ENCODE measurements around the gene BNC1.
"Not testable (repeated sequence)": the region's sequence is repeated elsewhere in the genome, so short reads cannot be mapped to it uniquely, and the experiment has no call there.

The BNC1 gene

GRCh38 chr15:83299462-83299861 lies 15.0 kb upstream of the BNC1 start:
- DNase-seq (ENCODE audit: low read depth in 2 of 2) = no peak

GRCh38 chr15:83295417-83295816 lies 11.0 kb upstream of the BNC1 start:
- DNase-seq (ENCODE audit: low read depth in 2 of 2) = no peak

GRCh38 chr15:83293201-83293600 lies 8.7 kb upstream of the BNC1 start:
- DNase-seq (ENCODE audit: low read depth in 2 of 2) = no peak

GRCh38 chr15:83292317-83292716 lies 7.9 kb upstream of the BNC1 start:
- DNase-seq (ENCODE audit: low read depth in 2 of 2) = no peak

GRCh38 chr15:83290236-83290635 lies 5.8 kb upstream of the BNC1 start:
- no peak for DNase-seq (ENCODE audit: low read depth in 2 of 2)

GRCh38 chr15:83289160-83289559 lies 4.7 kb upstream of the BNC1 start:
- DNase-seq (ENCODE audit: low read depth in 2 of 2) = no peak

- DNase-seq (ENCODE audit: low read depth in 2 of 2) = no peak
Observed at GRCh38 chr15:83288381-83288801, 3.9 kb upstream of the BNC1 start.

- no peak for DNase-seq (ENCODE audit: low read depth in 2 of 2)
Observed at GRCh38 chr15:83287541-83288027, 3.1 kb upstream of the BNC1 start.

GRCh38 chr15:83285979-83286553 lies 1.6 kb upstream of the BNC1 start:
- no peak for DNase-seq (ENCODE audit: low read depth in 2 of 2)

- no peak for DNase-seq (ENCODE audit: low read depth in 2 of 2)
Observed at GRCh38 chr15:83285284-83285978, 967 bp upstream of the BNC1 start.

- no peak for DNase-seq (ENCODE audit: low read depth in 2 of 2)
Observed at GRCh38 chr15:83283813-83284558, 478 bp downstream of the BNC1 start.

- no peak for DNase-seq (ENCODE audit: low read depth in 2 of 2)
Observed at GRCh38 chr15:83283138-83283812, 1.2 kb downstream of the BNC1 start.

- no peak for DNase-seq (ENCODE audit: low read depth in 2 of 2)
Observed at GRCh38 chr15:83282776-83283137, 1.7 kb downstream of the BNC1 start.

- no peak for DNase-seq (ENCODE audit: low read depth in 2 of 2)
Observed at GRCh38 chr15:83282141-83282540, 2.3 kb downstream of the BNC1 start.

GRCh38 chr15:83278191-83278590 lies 6.3 kb downstream of the BNC1 start:
- no peak for DNase-seq (ENCODE audit: low read depth in 2 of 2)

- DNase-seq (ENCODE audit: low read depth in 2 of 2) = no peak
Observed at GRCh38 chr15:83276661-83277060, 7.8 kb downstream of the BNC1 start.

GRCh38 chr15:83275412-83275811 lies 9.1 kb downstream of the BNC1 start:
- no peak for DNase-seq (ENCODE audit: low read depth in 2 of 2)

- DNase-seq (ENCODE audit: low read depth in 2 of 2) = no peak
Observed at GRCh38 chr15:83270176-83270575, 14.3 kb downstream of the BNC1 start.

GRCh38 chr15:83268147-83268546 lies 16.3 kb downstream of the BNC1 start:
- DNase-seq (ENCODE audit: low read depth in 2 of 2) = no peak

- no peak for DNase-seq (ENCODE audit: low read depth in 2 of 2)
Observed at GRCh38 chr15:83262594-83263315, 21.7 kb downstream of the BNC1 start.

- DNase-seq (ENCODE audit: low read depth in 2 of 2) = not testable (repeated sequence)
Observed at GRCh38 chr15:83262181-83262580, 22.3 kb downstream of the BNC1 start.

GRCh38 chr15:83250781-83251180 lies 33.7 kb downstream of the BNC1 start:
- DNase-seq (ENCODE audit: low read depth in 2 of 2) = no peak
